Smooth muscle cell (in vitro differentiated cells): ENCODE results near the gene MED29. TPM values are rescaled to one million over a fixed set of nuclear protein-coding genes. Genes with fewer than 3 reads are reported as not detected.

Experiments
- DNase-seq: peaks from one replicate; lab custom pipeline; 2025; ENCODE audit not compliant: unreplicated experiment; lab: John Stamatoyannopoulos, UW
- H2AFZ ChIP-seq: fragments of 200-600 bp; sonication (generic); 2 replicates; pipeline ENCODE4 v1.6.0; 2016; ENCODE audit warnings: antibody characterized with exemption, low read depth, mild to moderate bottlenecking
- H3F3A ChIP-seq: fragments of 200-600 bp; sonication (generic); 2 replicates; pipeline ENCODE4 v1.6.0; 2017; ENCODE audit warnings: antibody characterized with exemption, low read depth
- H3K27ac ChIP-seq: fragments of 200-600 bp; sonication (generic); 2 replicates; pipeline ENCODE4 v1.5.1; 2016; ENCODE audit warnings: low read depth, mild to moderate bottlenecking
- H3K27me3 ChIP-seq: fragments of 200-600 bp; sonication (generic); 2 replicates; pipeline ENCODE4 v1.6.1; 2016; ENCODE audit warnings: low read depth, mild to moderate bottlenecking
- H3K36me3 ChIP-seq: fragments of 200-600 bp; sonication (generic); 2 replicates; pipeline ENCODE4 v1.5.1; 2016; ENCODE audit warnings: low read depth
- H3K4me1 ChIP-seq: fragments of 200-600 bp; sonication (generic); 2 replicates; pipeline ENCODE4 v1.5.1; 2016; ENCODE audit warnings: low read depth
- H3K4me2 ChIP-seq: fragments of 200-600 bp; sonication (generic); 2 replicates; pipeline ENCODE4 v1.6.0; 2016; ENCODE audit warnings: mild to moderate bottlenecking
- H3K4me3 ChIP-seq: fragments of 200-600 bp; sonication (generic); 2 replicates; pipeline ENCODE4 v1.5.1; 2016; ENCODE audit warnings: mild to moderate bottlenecking
- H3K79me2 ChIP-seq: fragments of 200-600 bp; sonication (generic); 2 replicates; pipeline ENCODE4 v1.6.0; 2016; ENCODE audit warnings: low read depth, mild to moderate bottlenecking
- H3K9ac ChIP-seq: fragments of 200-600 bp; sonication (generic); 2 replicates; pipeline ENCODE4 v1.6.0; 2016; ENCODE audit warnings: low read depth
- H3K9me3 ChIP-seq: fragments of 200-600 bp; sonication (generic); replicated peaks from 2 replicates; pipeline ENCODE4 v1.5.1; 2016; ENCODE audit warnings: low read depth
- H4K20me1 ChIP-seq: fragments of 200-600 bp; sonication (generic); 2 replicates; pipeline ENCODE4 v1.6.0; 2016; ENCODE audit warnings: low read depth
- CTCF ChIP-seq: fragments of 200-600 bp; sonication (generic); IDR thresholded peaks from 2 replicates; pipeline ENCODE4 v1.5.1; 2017; ENCODE audit warnings: borderline replicate concordance, mild to moderate bottlenecking, antibody characterized with exemption; ENCODE audit not compliant: insufficient read depth, poor library complexity, severe bottlenecking
- WGBS: methylation state at CpG from one replicate; pipeline ENCODE4 v1.1.7; 2016; ENCODE audit warnings: low lambda C conversion rate; 5-methylcytosine and 5-hydroxymethylcytosine counted together
- polyA plus RNA-seq: library from polyadenylated mRNA; unstranded; fragments of >200 nt; fragmentation: Nextera tagmentation; extraction: Ambion mirVana; gene quantifications from 2 replicates; pipeline ENCODE4 v1.2.1, GENCODE V29; 2016
- total RNA-seq: library from RNA; depleted of rRNA; stranded (reverse); fragments of >200 nt; gene quantifications from 2 replicates; pipeline ENCODE4 v1.2.3, GENCODE V29; 2014

MED29 gene
- total and polyA plus RNA-seq, 2 experiments from 2014 or later = 23.0 to 37.7 TPM

- Histone ChIP-seq H3K4me1 (peaks cover 20% of the 10 kb centered on the region), H3K9ac (no peak overlapping the region)
Observed at GRCh38 chr19:39411832-39412099, 20.6 kb downstream of the MED29 start.

GRCh38 chr19:39412100-39412866 is 21.1 kb downstream of the MED29 start, which contains the start of gene PLEKHG2:
PLEKHG2 (plus strand) TSS chr19:39412669; CDS start chr19:39414087, 1,418 bp downstream.
- peak within 1 kb of the TSS; percentile 96 for H3K4me3 ChIP-seq
- peak; percentile 86 for TF ChIP-seq CTCF
- peaks cover 44% of the 10 kb centered on the region for H4K20me1 ChIP-seq
- peak within 1 kb of the TSS; percentile 95 for H3K27ac ChIP-seq
- 1% methylated on average over 51 of the region's 60 CpGs for WGBS
- no peaks in the 10 kb centered on the region for H3K9me3 ChIP-seq
- H3K4me2 ChIP-seq = peak within 1 kb of the TSS; percentile 94
- peak within 1 kb of the TSS; percentile 75 for H3K9ac ChIP-seq
- no peaks in the 10 kb centered on the region for H3K36me3 ChIP-seq
- peaks cover 18% of the 10 kb centered on the region for H3F3A ChIP-seq
- no peaks in the 10 kb centered on the region for H3K27me3 ChIP-seq
- H3K79me2 ChIP-seq = peaks cover 62% of the 10 kb centered on the region
- peak within 1 kb of the TSS; percentile 33 for H2AFZ ChIP-seq
- peak; percentile 99 for DNase-seq
- H3K4me1 ChIP-seq = peaks cover 20% of the 10 kb centered on the region

More at GRCh38 chr19:39411832-39412099, 20.6 kb downstream of the MED29 start:
- DNase-seq = peak; percentile 90
- H2AFZ ChIP-seq = no peak overlapping the region
- H4K20me1 ChIP-seq = peaks cover 46% of the 10 kb centered on the region
- H3F3A ChIP-seq = peaks cover 24% of the 10 kb centered on the region
- H3K36me3 ChIP-seq = no peaks in the 10 kb centered on the region
- H3K4me2 ChIP-seq = peak overlapping the region; percentile 94
- TF ChIP-seq CTCF = peak; percentile 91
- peak overlapping the region; percentile 96 for H3K4me3 ChIP-seq
- peak overlapping the region; percentile 95 for H3K27ac ChIP-seq
- under 1% methylated on average over 7 of the region's 7 CpGs for whole genome bisulfite sequencing
- no peaks in the 10 kb centered on the region for H3K9me3 ChIP-seq
- H3K27me3 ChIP-seq = no peaks in the 10 kb centered on the region
- peaks cover 65% of the 10 kb centered on the region for H3K79me2 ChIP-seq

- TF ChIP-seq CTCF = no peak
- peaks cover 20% of the 10 kb centered on the region for H3K4me1 ChIP-seq
- H3K79me2 ChIP-seq = peaks cover 56% of the 10 kb centered on the region
- 0% methylated on average over 23 of the region's 24 CpGs for WGBS
- peak overlapping the region; percentile 80 for H3K4me3 ChIP-seq
- no peaks in the 10 kb centered on the region for H3K27me3 ChIP-seq
- no peaks in the 10 kb centered on the region for H3K9me3 ChIP-seq
- peak overlapping the region; percentile 83 for H3K4me2 ChIP-seq
- peaks cover 15% of the 10 kb centered on the region for H3F3A ChIP-seq
- H4K20me1 ChIP-seq = peaks cover 38% of the 10 kb centered on the region
- H2AFZ ChIP-seq = peak overlapping the region; percentile 33
- no peaks in the 10 kb centered on the region for H3K36me3 ChIP-seq
- peak overlapping the region; percentile 75 for H3K9ac ChIP-seq
- H3K27ac ChIP-seq = peak overlapping the region; percentile 81
- no peak for DNase-seq
Observed at GRCh38 chr19:39412867-39413271, 21.7 kb downstream of the MED29 start.
